T1000 (cell line): Measurements from ENCODE around the gene RAB31.

ENCODE experiments used
- DNase-seq: peaks from one replicate; lab custom pipeline; 2025; ENCODE audit warnings: mixed read lengths; lab: John Stamatoyannopoulos, UW

Gene RAB31

DNA sequence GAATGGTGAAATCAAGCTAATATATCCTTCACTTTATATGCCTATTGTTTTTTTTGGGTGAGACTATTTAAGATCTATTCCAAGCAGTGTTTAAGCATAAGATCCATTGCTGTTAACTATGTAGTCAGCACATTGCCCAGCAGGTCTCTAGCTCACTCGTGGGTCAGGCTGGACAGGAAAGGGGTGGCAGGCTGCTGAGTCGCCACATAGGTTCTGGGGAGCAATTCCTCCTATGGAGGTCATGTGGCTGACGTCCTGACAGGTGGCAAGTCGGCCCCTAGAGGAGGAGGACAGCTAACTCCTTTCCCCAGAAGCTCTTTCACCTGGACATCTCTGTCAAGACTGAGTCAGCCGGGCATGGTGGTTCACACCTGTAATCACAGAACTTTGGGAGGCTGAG lies 13.9 kb upstream of the RAB31 start:
- DNase-seq, result no peak

DNA sequence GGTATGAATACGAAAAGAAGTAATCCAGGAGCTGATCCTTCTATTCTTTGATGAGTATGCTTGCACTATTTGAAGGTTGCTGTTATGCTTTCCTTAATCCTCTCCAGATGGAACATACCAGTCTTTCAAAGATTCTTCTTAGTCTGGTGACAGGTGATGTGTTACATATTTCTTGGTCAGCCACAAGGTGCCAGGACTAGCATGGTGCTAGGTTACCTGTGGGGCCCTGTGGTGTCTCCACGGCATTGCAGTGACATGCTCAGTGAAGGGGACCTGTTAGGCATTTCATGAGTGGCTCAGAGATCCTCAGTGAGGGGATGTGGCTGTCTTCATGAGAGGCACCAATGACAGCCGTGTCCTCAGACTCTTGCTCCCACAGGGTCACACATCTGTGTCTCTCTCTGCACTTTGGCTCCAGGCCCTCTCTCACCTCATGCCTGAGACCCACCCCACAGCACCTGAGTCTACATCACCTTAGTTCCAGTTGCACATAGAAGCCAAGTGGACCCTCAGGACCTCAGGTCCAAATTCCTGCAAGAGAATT lies 13.1 kb upstream of the RAB31 start:
- no peak for DNase-seq

DNA sequence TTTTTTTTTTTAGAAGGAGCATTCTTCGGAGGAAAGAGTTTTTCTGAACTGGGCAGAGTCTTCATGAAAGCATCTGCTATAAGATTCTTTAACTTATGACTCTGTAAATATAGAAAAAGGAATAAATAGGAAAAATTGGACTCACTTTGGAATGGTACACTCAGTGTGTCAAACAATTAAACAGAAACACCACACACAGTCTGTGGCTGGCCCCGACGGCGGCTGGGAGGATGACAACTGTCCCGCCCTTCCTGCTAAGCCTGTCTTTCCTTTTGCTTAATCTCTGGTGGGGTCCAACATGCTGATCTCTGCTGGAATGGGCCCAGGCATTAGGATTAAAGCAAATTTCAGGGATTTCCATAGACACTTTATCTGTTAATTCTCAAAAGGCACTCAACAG lies 12.5 kb upstream of the RAB31 start:
- no peak for DNase-seq

DNA sequence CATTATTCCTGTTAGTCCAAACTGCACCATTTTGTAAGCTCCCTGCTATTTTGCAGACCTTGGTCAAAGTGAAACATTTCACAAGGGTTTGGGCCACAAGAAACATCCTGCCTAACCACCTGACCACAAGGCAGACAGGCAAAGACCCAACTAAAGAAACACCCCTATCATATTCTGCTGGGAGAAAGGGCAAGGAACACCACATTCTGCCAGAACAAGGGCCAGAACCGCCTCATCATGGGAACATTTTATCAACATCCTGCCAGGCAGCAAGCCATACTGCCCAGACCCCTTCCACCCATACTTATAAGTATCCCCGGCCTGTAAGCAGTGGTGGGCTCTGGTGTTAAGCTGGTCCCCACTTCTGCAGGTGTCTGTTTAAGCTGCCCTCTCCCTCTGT lies 12.0 kb upstream of the RAB31 start:
- DNase-seq, result no peak

DNA sequence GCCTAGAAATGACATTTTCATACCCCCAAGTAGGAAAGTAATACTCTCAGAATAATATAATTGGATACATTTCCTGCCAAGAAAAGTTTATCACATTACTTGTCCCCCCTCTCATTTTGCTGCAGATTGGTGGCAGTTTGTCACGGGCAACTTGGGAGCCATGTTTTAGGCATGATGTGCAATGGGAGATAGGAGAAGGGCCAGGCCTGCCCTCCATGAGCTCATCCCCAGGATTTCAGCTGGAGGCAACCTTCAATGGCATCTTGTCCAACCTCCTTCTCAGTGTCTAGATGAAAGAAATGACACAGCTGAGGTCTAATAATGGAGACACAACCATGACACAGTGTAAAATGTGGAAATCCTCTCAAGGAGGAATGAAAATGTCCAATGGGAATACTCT lies 11.4 kb upstream of the RAB31 start:
- DNase-seq, result no peak

DNA sequence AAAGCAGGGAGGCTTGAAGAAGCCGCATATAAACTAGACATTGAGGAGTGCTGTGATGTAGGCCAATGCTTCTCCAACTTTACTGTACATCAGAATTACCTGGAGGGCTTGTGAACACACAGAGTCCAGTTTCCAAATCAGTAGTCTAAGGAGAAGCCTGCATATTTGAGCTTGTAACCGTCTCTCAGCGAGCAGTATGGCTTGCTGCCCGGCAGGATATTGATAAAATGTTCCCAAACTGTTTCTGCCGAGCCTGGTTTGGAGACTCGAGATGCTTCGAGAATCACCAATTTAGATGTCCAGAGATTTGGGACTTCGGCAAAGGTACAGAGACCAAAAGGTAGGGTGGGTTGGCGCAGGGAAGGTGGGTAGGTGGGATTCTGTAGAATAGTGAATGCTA lies 11.0 kb upstream of the RAB31 start:
- no peak for DNase-seq

DNA sequence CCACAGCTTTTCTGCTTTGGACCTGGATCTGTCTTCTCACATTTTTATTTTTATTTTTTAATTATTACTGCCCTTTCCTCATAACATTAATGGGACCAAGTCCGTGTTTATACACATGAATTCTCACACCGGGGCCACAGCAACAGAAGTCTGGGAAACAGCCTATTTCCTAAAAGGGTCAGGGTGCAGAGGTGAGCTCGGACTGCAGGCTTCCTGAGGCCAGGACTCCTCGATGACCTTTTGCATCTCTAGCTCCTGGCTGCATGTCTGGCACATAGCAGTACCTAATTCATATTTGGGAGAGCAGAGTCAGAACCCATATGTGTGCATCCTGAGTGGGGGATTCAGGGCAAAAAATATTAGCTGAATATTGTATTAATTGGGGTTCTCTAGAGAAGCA lies 9.6 kb upstream of the RAB31 start:
- no peak for DNase-seq

DNA sequence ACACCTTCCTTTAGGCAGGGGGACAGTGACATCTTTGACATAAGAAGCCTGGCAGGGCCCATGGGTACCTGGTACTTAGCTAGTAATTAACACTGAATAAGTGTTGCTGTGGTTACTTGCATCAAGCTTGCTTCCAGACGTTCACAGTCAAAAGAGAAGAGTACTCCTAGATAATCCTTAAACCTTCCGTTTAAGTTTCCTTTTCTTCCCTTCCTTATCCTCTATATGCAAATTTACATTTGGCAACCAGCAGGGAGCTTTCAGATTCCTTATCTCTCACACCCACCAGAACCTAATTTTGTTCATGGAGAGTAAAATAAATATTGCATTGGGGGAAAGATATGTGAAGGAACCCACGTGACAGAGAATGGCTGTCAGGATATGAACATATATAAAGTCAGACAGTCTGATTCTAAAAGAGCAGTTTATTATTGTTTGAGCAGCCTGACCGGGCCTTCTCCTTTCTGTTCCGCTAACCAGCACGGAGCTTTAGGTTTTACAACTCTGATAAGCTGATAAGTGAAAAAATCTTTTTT lies 7.8 kb upstream of the RAB31 start:
- DNase-seq, result no peak

DNA sequence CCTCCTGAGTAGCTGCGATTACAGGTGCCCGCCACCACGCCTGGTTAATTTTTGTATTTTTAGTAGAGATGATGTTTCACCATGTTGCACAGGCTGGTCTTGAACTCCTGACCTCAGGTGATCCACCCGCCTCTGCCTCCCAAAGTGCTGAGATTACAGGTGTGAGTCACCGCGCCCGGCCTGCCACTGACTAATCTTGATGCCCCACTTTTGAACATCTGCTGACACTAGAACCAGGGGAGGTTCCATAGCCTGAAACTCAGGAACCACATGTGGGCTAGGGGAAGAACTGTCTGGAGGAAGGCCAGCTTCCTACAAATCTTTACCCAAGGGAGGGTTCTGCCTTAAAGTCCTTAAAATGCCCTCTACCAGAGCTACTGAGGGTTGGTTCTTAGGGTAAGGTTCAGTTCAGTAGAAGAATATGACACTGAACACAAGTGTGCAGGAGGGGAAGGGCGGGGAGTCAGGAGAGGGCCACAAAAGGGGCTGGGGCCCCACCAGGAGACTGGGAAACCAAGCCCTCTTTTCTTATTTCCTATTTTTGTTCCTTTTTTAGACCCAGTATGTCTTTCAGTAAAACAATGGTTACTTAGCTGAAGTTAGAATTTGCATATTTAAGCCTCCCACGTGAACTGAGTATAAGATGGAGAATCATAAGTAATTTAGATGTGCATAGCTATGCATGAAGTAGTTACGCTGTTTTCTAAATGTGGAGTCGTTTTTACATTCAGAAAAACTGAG lies 6.3 kb upstream of the RAB31 start:
- DNase-seq, result no peak

DNA sequence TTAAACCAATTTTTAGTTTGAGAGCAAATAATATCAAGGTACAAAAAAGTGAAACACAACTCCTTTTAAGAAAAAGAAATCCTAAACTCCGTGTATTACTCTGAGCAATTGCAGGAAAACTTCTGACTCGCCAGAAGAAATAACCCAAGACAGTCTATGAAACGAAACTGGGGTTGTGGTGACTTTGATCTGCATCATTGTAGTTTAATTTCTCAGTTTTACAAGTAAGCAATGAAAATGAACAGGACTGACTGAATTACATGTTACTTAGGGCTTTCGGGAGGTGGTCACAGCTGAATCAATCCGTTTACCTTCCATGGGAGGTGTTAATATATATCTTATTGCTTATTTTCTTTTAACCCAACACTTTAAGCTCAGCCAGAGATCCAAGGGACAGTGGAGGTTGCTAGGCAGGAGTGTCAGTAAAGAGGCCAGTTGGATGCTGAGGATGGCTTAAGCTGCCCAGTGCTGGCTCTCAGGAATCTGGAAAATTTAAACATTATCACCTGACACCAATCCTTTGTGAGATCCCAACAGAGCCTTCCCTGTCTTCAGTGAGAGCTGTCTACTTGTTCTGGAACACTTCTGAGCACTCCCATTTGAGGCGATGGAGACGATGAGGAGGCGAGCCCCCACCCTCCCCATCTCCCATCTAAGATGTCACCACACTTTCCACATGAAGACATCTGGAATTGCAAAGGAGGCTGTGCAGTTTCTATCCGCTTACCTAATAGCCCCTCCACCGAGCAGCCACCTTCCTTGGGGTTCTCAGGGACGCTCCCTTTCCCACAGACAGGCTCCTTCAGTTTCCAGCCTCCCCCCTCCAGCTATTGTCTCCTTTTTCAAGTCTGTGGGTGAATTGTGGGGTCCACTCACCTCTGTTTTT lies 3.6 kb upstream of the RAB31 start:
- DNase-seq, result no peak

DNA sequence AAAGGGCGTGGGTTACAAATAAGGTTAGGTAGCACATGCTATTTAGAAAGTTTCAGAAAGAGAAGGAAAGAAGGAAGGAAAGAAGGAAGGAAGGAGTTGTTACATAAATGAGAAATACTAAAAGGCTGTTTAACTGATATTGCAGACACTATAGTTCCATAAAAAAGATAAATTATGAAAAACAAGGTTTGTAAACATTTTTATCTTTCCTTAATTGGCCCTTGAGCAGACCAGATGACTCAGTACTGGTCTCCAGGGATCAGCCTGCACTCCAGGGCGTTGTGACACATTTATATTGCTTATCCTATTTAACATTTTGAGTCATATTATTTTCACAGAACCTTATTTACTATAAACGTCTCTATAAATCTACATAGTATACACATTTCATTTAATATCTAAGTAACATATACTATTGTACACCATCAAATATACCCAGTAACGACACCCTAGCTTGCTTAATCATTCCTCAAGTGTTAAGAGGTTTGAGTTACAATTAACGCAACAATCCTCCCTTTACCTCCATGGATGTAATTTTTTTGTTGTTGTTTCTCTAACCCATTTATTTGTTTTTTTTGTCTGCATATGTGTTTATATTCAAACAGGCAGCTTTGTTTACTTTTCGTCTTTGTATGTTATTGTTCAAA lies 2.8 kb upstream of the RAB31 start:
- DNase-seq, result peak; percentile 7

DNA sequence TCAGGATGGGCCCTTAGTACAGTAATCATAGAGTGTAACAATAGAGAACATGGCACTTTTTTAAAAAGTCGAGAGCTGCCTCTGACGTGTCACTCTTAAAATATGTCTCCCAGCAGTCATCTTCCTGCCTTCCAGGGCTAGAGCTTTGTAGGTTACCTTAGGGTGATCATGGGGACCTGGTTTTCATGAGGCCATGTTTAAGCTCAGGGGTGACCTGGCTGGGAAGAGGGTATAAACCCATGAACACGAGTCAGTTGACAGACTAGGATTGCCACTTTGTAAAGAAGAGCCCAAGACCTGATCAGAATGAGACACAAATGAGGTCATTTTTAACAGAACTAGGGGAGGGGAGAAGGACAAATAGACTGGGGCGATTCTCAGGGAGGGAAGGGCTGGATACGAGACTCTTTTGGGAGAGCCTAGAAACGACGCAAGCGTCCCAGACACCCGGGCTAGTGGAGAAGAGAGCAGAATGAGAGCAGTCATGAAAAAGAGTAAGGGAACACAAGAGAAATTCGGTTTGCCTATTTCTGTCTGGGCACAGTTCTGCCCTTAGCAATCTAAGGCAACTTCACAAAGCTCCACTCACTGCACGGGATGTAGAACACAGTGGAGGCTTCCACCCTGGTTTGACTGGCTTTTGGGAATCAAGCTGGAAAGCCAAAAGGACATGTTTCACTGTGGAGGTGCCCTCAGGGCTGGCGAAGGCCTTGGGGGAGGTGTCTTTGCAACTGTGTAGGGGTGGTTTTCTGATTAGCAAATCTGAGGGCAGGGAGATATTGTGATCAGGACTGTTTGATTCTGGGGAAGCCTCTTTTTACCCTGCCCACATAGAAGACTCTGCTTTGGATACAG lies 1.8 kb upstream of the RAB31 start:
- no peak for DNase-seq

DNA sequence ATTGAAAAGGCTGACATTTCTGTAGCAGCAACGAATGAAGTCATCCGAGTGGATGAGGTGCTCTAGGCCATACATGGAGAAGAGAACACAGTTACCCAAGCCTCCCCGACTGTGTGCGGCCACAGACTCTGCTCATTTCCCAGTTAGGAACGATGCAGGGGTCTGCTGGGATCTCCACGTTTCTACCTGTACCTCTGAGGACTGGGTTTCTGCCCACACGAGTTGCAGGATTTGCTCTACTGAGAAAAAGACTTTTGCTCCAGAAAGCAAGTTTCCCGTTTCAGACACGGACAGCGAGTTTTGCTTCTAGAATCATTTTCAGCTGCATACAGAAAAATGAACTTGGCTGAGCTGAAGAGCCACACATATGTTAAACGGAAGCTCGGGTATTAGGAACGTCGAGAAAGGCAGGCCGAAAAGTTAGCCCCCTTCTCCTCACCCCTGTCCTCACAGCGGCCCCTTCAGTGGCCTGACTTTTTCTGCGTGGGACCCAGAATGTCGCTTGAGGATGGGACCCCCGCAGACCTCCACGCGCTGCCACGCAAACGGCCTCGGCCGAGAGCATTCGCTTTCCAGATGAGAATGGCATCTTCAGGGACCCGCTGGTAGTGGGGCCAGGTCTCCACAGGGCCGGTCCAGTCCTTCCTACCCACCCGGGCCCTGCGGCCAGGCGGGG lies 582 bp upstream of the RAB31 start:
- no peak for DNase-seq

DNA sequence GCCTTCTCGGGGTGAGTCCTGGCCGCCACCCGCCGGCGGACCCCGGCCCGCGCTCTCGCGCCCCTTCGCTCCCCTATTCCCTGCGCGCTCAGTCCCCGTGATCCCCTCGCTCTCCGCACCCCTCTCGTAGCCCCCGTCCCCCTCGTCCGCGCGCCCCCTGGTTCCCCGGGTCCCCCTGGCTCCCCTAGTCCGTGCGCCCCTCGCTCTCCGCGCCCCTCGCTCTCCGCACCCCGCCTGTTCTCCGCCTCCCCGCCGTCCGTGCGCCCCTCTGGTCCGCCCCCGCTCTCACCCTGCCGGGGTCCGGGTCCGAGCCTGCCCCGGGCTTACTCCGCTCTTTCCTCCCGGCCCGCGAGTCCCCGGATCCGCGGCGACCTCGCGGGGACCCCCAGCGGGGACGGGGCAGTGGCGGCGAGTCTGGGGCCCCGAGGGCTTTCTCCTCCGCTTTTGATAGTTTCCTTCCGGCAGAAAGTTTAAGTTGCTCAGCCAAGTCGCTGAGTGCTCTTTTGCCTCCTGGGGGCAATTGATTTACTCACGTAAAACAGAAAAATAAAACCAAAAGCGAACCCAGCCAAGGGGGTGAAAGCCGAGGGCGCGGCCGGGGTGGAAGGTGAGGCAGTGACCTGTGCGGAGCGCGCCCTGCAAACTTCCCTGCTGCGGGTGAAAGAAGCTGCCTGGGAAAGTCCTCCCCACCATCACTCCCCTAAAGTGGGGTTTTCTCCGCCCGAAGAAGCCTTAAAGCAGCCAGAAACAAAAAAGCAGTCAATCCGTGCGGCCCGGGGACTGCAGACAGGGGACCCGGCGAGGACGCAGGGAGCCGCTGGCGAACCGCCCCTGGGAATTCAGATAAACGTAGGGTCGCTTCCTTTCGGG lies 568 bp downstream of the RAB31 start:
- no peak for DNase-seq

DNA sequence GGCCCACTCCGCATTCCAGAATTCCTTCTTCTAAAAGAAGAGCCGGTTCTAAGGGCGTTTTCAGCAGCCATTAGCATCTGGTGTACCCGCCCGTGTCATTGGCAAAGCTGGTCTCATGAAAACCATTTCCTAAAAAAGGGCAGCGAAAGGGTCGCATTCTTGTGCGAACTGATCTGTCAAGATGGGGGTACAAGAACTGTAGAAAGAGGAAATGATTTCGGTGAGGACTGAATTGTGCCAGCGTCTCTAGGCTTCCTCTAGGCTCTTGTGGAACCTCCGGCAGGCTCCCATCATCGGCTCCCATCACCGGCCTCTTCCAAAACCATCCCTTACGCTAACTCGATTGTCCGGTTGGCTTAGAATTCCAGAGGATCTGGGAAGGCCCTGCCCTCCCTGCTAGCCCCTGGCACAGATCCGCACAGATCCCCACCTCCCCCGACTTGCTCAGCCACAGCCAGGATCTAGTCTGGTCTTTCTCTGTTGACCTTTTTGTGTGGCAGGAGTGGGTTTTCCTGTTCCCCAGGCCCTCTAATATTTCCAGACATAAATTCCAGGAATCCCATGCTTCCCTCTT lies 1.3 kb downstream of the RAB31 start:
- DNase-seq, result no peak

DNA sequence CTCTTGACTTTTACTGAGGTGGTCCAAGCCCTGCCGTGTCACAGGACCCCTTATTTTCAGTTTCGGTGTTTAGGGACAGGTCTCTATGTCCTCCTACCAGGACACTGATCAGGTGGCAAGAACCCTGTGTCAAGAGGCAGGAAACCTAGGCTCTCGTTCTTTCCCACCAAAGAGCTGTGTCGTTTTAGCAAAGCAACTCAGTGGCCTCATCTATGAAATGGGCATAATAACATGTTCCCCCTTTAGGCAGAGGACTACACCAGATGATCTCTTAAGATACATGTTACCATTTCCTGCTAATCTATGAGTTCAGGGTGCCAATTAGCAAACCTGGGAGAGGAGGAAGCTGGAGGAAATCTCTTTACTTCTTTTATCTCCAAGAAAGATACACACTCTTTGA lies 1.9 kb downstream of the RAB31 start:
- no peak for DNase-seq

DNA sequence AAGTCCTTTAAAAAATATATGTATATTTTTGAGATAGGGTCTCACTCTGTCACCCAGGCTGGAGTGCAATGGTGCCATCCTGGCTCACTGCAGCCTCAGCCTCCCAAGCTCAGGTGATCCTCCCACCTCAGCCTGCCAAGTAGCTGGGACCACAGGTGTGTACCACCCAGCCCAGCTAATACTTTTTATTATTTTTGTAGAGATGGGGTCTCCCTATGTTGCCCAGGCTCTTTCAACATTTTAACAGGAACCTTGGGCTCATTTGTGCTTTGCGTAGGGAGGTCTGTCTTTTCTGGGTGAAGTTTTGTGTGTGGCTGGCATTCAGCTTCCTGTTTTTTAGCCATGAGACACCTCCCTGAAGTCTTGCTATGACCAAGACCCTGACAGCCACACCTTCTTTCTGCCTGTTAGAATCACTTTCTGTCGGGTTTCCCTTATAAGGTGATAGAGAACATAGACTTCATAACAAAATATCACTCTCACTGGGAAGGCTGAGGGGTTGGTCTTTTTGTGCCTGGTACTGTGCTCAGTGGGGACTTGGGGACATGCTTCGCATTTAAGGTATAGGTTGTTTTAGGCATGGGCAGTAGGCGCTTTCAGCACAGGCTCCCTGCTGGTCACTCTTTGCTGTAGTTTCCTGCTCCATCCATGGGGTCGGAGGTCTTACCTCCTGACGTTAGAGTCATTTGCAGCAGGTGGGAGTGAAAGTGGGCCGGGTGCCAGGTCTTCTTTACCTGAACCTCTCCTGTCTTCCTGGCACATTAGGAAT lies 3.4 kb downstream of the RAB31 start:
- DNase-seq, result no peak

DNA sequence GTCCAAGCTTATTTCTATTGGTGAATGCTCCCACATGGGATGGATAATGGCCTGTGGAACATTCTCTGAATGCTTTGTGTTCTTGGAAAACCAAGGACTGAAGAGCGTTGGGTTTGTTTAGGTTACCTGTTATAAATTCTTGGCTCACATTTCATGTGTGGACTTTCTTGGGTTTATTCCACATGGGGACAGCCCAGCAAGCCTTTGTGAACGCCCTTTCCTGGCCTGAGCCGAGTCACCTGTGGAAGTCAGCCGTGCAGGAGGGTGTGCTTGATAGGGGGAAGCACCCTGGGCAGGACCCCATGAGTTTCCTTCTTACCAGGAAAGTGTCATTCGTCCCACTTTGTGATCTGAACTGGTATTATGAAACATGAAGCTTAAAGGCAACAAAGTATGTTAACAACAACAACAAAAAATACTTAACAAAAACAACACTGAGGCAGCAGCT lies 4.1 kb downstream of the RAB31 start:
- no peak for DNase-seq

DNA sequence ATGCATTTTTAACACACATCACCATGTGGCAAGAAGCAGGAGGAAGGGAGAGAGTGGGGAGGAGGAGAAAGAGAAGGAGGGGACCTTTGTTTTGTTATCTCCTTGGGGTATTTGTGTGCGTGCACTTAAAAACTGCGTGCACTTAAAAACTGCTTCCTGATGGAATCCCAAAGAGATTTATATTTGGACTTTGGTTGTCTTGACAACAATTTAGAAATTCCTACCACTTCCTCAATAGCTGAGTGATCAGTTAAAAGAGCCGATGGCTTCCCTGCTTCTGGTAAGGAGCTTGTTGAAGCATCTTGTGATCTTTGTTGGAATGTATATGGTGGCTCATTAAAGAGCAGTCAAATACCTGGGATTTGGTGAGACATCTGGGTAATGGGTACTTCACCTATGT lies 4.5 kb downstream of the RAB31 start:
- no peak for DNase-seq
